Iris pigment epithelial cell (primary cell): ENCODE results near the gene TET1.
A peak's percentile ranks its signal among the peaks of the same experiment; 100 is the strongest.
"Not testable (repeated sequence)": the region's sequence is repeated elsewhere in the genome, so short reads cannot be mapped to it uniquely, and the experiment has no call there.

ENCODE experiments used
- DNase-seq: peaks from one replicate; pipeline ENCODE4 v3.0.0-alpha.2; 2011; ENCODE audit warnings: low read depth

The TET1 gene

DNA sequence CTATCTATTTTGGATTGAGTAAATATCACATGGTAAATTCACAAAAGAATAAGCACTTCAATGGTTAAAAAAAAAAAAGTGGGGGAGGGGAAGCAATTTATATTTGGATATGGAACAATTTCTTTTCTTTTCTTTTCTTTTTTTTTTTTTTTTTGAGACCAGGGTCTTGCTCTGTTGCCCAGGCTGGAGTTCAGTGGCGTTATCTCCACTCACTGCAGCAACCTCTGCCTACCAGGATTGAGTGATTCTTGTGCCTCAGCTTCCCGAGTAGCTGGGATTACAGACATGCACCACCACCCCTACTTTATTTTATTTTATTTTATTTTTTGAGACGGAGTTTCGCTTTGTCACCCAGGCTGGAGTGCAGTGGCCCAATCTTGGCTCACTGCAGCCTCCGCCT is 148.8 kb downstream of the TET1 start:
- not testable (repeated sequence) for DNase-seq

DNA sequence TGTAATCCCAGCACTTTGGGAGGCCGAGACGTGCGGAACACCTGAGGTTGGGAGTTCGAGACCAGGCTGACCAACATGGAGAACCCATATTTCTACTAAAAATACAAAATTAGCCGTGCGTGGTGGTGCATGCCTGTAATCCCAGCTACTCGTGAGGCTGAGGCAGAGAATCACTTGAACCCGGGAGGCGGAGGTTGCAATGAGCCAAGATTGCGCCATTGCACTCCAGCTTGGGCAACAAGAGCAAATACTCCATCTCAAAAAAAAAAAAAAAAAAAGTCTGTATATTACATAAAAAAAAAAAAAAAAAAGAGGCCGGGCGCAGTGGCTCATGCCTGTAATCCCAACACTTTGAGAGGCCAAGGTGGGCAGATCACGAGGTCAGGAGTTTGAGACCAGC is 152.9 kb downstream of the TET1 start:
- not testable (repeated sequence) for DNase-seq

DNA sequence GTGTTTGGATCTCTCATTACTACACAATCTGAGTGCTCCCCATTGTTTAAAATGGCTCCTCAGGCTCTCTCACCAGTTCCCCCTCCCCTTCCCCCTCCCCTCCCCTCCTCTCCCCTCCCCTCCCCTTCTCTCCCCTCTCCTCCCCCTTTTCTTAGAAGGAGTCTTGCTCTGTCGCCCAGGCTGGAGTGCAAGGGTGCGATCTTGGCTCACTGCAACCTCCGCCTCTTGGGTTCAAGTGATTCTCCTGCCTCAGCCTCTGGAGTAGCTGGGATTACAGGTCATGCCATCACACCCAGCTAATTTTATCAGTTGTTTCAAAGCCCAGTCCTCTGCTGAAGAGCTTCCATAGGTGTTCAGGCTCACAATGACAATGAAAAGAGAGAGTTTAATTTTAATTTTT is 157.3 kb downstream of the TET1 start:
- no peak for DNase-seq

- DNase-seq = peak; percentile 99
These were observed 160.9 kb downstream of the TET1 start, which contains the start of gene CCAR1 for GRCh38 chr10:68720793-68721672. Gene CCAR1, plus strand, starts transcription at chr10:68721239. Its CDS starts 1,266 bp downstream, at chr10:68722505.

DNA sequence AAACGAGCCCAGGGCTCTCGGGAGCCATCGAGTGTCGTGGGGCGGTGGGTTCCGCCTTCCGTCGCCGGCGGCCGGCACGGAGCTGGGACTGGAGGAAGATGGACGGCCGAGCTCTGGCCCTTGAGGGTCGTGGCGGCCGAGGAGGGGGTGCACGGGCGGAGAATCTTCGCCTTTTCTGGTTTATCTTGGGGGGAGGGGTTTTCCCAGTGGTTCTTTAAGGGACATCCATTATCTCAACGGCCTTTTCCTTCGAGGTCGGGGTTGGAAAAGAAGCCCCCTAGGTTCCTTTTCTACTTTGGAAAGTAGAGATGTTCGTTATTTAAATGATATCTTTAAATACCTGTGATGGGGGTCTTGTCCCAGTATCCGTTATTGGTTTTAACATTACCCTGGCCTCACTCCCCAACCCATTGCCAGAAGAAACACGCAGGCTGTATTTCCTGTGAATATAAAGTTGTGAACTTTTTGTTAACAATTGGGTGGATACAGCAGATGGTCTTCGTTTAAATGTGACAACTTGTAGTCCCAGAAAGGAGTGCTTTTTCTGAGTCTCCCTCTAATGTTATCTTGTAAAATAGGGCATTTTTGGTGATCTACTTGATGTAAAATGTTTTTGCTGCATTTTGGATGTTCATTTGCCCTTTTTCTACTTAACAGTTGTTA is 161.7 kb downstream of the TET1 start:
- DNase-seq = peak; percentile 5

GRCh38 chr10:68725016-68725415 is 164.9 kb downstream of the TET1 start:
- DNase-seq = no peak

DNA sequence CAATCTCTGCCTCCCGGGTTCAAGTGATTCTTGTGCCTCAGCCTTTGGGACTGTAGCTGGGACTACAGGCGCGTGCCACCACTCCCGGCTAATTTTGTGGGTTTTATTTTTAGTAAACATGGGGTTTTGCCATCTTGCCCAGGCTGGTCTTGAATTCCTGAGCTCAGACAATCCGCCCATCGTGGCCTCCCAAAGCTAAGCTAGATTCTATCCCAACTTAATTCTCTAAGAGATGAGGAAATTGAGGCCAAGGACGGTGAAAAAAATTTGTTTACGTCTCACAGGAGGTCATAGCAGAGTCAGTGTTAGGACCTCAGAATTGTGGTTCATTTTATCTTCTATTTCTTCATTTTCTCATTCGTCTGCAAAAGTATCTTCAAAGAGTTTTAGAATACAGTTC is 167.0 kb downstream of the TET1 start:
- peak; percentile 5 for DNase-seq

- DNase-seq = peak; percentile 5
These were observed 172.5 kb downstream of the TET1 start for GRCh38 chr10:68732651-68733050.

GRCh38 chr10:68734349-68734748 is 174.2 kb downstream of the TET1 start:
- no peak for DNase-seq

GRCh38 chr10:68735119-68735518 is 175.0 kb downstream of the TET1 start:
- no peak for DNase-seq

DNA sequence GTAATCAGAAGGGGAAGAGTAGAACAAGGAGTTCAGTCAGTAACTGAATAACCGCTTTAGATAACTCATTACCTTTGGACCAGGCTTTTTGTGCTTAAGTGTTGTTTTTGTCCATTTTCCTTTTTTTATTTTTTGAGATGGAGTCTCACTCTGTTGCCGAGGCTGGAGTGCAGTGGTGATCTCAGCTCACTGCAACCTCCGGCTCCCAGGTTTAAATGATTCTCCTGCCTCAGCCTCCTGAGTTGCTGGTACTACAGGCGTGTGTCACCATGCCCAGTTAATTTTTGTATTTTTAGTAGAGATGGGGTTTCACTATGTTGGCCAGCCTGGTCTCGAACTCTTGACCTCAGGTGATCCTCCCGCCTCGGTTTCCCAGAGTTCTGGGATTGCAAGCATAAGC is 175.6 kb downstream of the TET1 start:
- not testable (repeated sequence) for DNase-seq

DNA sequence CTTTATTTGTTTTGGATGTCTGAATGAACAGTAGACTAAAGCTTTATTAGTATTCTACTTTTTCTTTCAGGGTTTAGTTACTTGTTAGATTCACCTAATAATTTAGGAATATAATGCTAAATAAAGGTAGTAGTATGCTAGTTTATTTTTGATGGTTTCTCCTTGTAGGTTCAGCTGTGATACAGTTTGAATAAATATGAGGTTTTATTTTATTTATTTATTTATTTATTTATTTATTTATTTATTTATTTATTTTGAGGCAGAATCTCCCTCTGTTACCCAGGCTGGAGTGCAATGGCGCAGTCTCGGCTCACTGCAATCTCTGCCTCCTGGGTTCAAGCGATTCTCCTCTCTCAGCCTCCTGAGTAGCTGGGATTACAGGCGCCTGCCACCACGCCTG is 180.5 kb downstream of the TET1 start:
- DNase-seq = not testable (repeated sequence)

GRCh38 chr10:68742397-68742796 is 182.3 kb downstream of the TET1 start:
- DNase-seq = no peak
